Measurements from ENCODE around the gene ACCS.

DNA sequence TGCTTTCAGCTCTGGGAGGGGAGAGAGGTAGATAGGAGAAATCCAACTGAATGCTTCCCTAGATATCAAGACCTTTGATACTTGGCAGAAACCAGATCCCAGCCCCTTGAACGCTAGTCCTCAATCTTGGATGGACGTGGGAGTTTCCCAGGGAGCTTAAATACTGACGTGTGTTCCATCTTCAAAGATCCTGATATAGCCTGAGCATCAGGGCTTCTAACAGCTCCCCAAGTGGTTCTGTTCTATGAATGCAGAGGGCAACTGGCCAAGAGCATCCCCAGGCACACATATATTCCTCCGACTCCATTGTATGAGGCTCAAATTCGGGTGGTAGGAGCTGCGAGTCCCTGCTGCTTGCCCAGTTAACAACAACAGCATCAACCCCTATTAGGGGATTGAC, 8.7 kb upstream of the ACCS start:
- TF ChIP-seq CTCF (IDR thresholded peaks at IDR 0.05) (no peak), POLR2A (IDR thresholded peaks at IDR 0.05) (no peak)

All from testis (tissue), 2 donors.